B cell (primary cell): ENCODE results near the gene PEX16.

Experiments
- CTCF ChIP-seq: fragments of 200-600 bp; IDR thresholded peaks from one replicate; pipeline ENCODE4 v1.8.0; 2022; ENCODE audit warnings: antibody characterized with exemption, mild to moderate bottlenecking
- EZH2 ChIP-seq: IDR thresholded peaks from 2 replicates; pipeline ENCODE4 v1.6.1; 2012; ENCODE audit warnings: borderline replicate concordance, low read depth, mild to moderate bottlenecking, moderate library complexity, low read length; ENCODE audit not compliant: insufficient read depth, poor library complexity, severe bottlenecking

DNA sequence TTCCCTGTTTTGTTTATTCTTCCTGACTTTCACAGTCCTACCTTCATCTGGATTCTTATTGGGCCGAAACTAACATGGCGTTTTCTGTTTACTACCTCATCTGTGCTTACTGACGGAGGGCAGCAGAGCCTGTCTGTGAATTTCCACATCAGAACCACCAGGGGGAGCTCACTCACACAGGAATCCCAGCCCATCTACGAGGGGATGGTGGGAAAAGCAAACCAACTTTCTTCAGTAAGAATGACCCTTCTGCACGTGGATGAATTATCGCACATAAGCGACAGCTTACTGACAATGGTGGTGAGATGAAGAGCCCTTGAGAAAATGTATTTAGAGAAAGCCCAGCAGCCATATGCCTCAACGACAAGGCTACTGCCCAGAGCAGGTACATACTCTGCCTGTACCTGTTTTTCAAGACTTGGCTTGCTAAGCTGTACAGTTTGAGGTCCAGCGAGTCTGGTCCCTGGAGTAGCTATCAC lies 47.3 kb upstream of the PEX16 start:
- TF ChIP-seq CTCF (peak; percentile 95), EZH2 (no peak)
